GM23338 (cell line): ENCODE results near the gene KCTD14.

Source experiments
- CREB1 ChIP-seq: fragments of 250-450 bp; sonication (Bioruptor Pico); IDR thresholded peaks from 2 replicates; pipeline ENCODE4 v1.5.0; 2020; ENCODE audit warnings: low read depth, mild to moderate bottlenecking, moderate library complexity
- CTCF ChIP-seq, 2 experiments: fragments of 200-600 bp in 1 of 2; sonication (generic) in 1 of 2; conservative IDR thresholded peaks; 2 replicates each; pipeline versions ENCODE4 v1.5.1 to v1.6.1; 2016 to 2017; ENCODE audit warnings: antibody characterized with exemption in 2 of 2, low read depth in 2 of 2, mild to moderate bottlenecking in 2 of 2, moderate library complexity in 1 of 2
- ETS1 ChIP-seq: IDR thresholded peaks from 2 replicates; pipeline ENCODE4 v1.6.1; 2016; ENCODE audit warnings: antibody characterized with exemption
- EZH2 ChIP-seq: fragments of 200-600 bp; sonication (generic); IDR thresholded peaks from one replicate; pipeline ENCODE4 v1.8.0; 2017; ENCODE audit warnings: antibody characterized with exemption, mild to moderate bottlenecking, low read depth; ENCODE audit not compliant: unreplicated experiment
- EZH2phosphoT487 ChIP-seq: fragments of 200-600 bp; sonication (generic); IDR thresholded peaks from one replicate; pipeline ENCODE4 v1.8.1; 2018; ENCODE audit warnings: antibody characterized with exemption; ENCODE audit not compliant: unreplicated experiment
- JUNB ChIP-seq: IDR thresholded peaks from one replicate; pipeline ENCODE4 v1.6.1; 2016; ENCODE audit warnings: antibody characterized with exemption; ENCODE audit not compliant: unreplicated experiment
- POLR2AphosphoS5 ChIP-seq: IDR thresholded peaks from 2 replicates; pipeline ENCODE4 v1.6.1; 2016; ENCODE audit warnings: antibody characterized with exemption, low read depth
- REST ChIP-seq: IDR thresholded peaks from one replicate; pipeline ENCODE4 v1.6.1; 2018; ENCODE audit warnings: antibody characterized with exemption; ENCODE audit not compliant: unreplicated experiment
- ZNF114 ChIP-seq: fragments of 250-450 bp; sonication (Bioruptor Pico); IDR thresholded peaks from 2 replicates; pipeline ENCODE4 v1.5.0; 2020; ENCODE audit warnings: mild to moderate bottlenecking, moderate library complexity
- ZNF331 ChIP-seq: fragments of 250-450 bp; sonication (Bioruptor Pico); IDR thresholded peaks from 2 replicates; pipeline ENCODE4 v1.5.0; 2020; ENCODE audit warnings: low read depth, mild to moderate bottlenecking, moderate library complexity

GRCh38 chr11:78067704-78068103 lies 44.6 kb upstream of the KCTD14 start:
- TF ChIP-seq EZH2phosphoT487 (no peak), CTCF (conservative IDR thresholded peaks at IDR 0.05; ENCODE audit: low read depth in 2 of 2) (no peak), EZH2 (no peak), POLR2AphosphoS5 (no peak), CREB1 (CRISPR knock-in tag) (no peak), JUNB (no peak), ETS1 (no peak), REST (no peak), ZNF331 (CRISPR knock-in tag) (no peak), ZNF114 (CRISPR knock-in tag) (no peak)
